GM12878 (cell line): ENCODE data around the gene CAPZB. TPM values are rescaled to one million over a fixed set of nuclear protein-coding genes. Genes with fewer than 3 reads are reported as not detected.

Source experiments
- ATAC-seq: fragments of 200-7000 bp; cut with Tn5 transposase; 3 replicates; pipeline ENCODE4 v1.9.1; 2020; ENCODE audit warnings: mild to moderate bottlenecking, moderate library complexity
- BruUV-seq: library from RNA; stranded (reverse); fragments of 400-500 nt; replicated peaks from 2 replicates; lab custom pipeline; 2021; lab: Mats Ljungman, UMichigan
- CTCF ChIA-PET: fragments of 300-600 bp; sonication (Branson Sonifier 250); formaldehyde crosslinking; extraction: SDS; loops from one replicate; lab custom pipeline; 2021; ENCODE audit warnings: inconsistent platforms; lab: Yijun Ruan, JAX
- POLR2A ChIA-PET: fragments of 350-600 bp; formaldehyde crosslinking; extraction: SDS; loops from one replicate; lab custom pipeline; 2021; ENCODE audit warnings: inconsistent platforms; lab: Charles Lee
- RAD21 ChIA-PET: fragments of 300-600 bp; sonication (Branson Sonifier 250); formaldehyde crosslinking; loops from one replicate; lab custom pipeline; 2023; ENCODE audit warnings: antibody characterized with exemption; ENCODE audit not compliant: unreplicated experiment; lab: Charles Lee
- SMC1A ChIA-PET: fragments of 300-600 bp; sonication (Branson Sonifier 250); formaldehyde crosslinking; loops from one replicate; lab custom pipeline; 2023; ENCODE audit not compliant: unreplicated experiment, uncharacterized antibody; lab: Charles Lee
- DNase-seq: peaks from one replicate; pipeline ENCODE4 v3.0.0-alpha.2; 2011; ENCODE audit warnings: low read depth, low spot score
- FAIRE-seq: peaks from 3 replicates; lab custom pipeline; 2011; peaks lifted over from hg19 to GRCh38; lab: Jason Lieb, UNC
- H2AFZ ChIP-seq: 2 replicates; pipeline ENCODE4 v1.6.0; 2011; ENCODE audit warnings: low read depth, low read length, control low read depth; ENCODE audit not compliant: control insufficient read depth
- H3K27ac ChIP-seq: 2 replicates; pipeline ENCODE4 v1.5.1; 2011; ENCODE audit warnings: control low read depth; ENCODE audit not compliant: control insufficient read depth, insufficient read depth
- H3K27me3 ChIP-seq, 2 experiments: replicated peaks in 1 of 2; 2 replicates each; pipeline versions ENCODE4 v1.6.0 to v1.6.1; 2011; ENCODE audit warnings: low read length in 1 of 2; ENCODE audit not compliant: control insufficient read depth in 2 of 2, insufficient read depth in 2 of 2
- H3K36me3 ChIP-seq, 2 experiments: 2 replicates each; pipeline ENCODE4 v1.5.1; 2011; ENCODE audit warnings: low read length in 1 of 2; ENCODE audit not compliant: control insufficient read depth in 2 of 2, insufficient read depth in 2 of 2
- H3K4me1 ChIP-seq: 2 replicates; pipeline ENCODE4 v1.6.1; 2011; ENCODE audit warnings: mild to moderate bottlenecking, low read length, moderate library complexity, mixed read lengths; ENCODE audit not compliant: control insufficient read depth, insufficient read depth
- H3K4me2 ChIP-seq: 2 replicates; pipeline ENCODE4 v1.6.0; 2011; ENCODE audit warnings: control low read depth; ENCODE audit not compliant: control insufficient read depth, insufficient read depth
- H3K4me3 ChIP-seq: fragments of 200-600 bp; sonication (generic); 2 replicates; pipeline ENCODE4 v1.5.1; 2016
- H3K79me2 ChIP-seq: 2 replicates; pipeline ENCODE4 v1.6.0; 2011; ENCODE audit warnings: low read length; ENCODE audit not compliant: control insufficient read depth, insufficient read depth
- H3K9ac ChIP-seq: 2 replicates; pipeline ENCODE4 v1.8.0; 2011; ENCODE audit warnings: low read length, control low read depth, mixed read lengths; ENCODE audit not compliant: control insufficient read depth, insufficient read depth
- H3K9me3 ChIP-seq: replicated peaks from 3 replicates; pipeline ENCODE4 v1.5.1; 2011; ENCODE audit warnings: mild to moderate bottlenecking, low read length; ENCODE audit not compliant: control insufficient read depth, insufficient read depth
- H4K20me1 ChIP-seq: 2 replicates; pipeline ENCODE4 v1.6.0; 2011; ENCODE audit not compliant: control insufficient read depth, insufficient read depth
- DPF2 ChIP-seq: fragments of 450-650 bp; IDR thresholded peaks from 2 replicates; pipeline ENCODE4 v1.6.1; 2017; ENCODE audit warnings: mild to moderate bottlenecking
- IKZF2 ChIP-seq, 2 experiments: fragments of 450-650 bp; IDR thresholded peaks; 2 replicates each; pipeline ENCODE4 v1.6.1; 2017; ENCODE audit warnings: mild to moderate bottlenecking in 2 of 2, moderate library complexity in 2 of 2
- JUNB ChIP-seq: IDR thresholded peaks from 2 replicates; pipeline ENCODE4 v1.6.1; 2016; ENCODE audit warnings: antibody characterized with exemption, mild to moderate bottlenecking
- MEF2B ChIP-seq: fragments of 450-650 bp; IDR thresholded peaks from 2 replicates; pipeline ENCODE4 v1.6.1; 2018; ENCODE audit warnings: mild to moderate bottlenecking, moderate library complexity; ENCODE audit not compliant: partially characterized antibody, poor library complexity, severe bottlenecking
- ZBTB4 ChIP-seq: fragments of 450-650 bp; formaldehyde crosslinking; IDR thresholded peaks from 2 replicates; pipeline ENCODE4 v1.4.0; 2022; ENCODE audit warnings: mild to moderate bottlenecking, moderate library complexity
- ZBTB40 ChIP-seq: fragments of 450-650 bp; IDR thresholded peaks from 2 replicates; pipeline ENCODE4 v1.6.1; 2016; ENCODE audit warnings: mild to moderate bottlenecking, moderate library complexity, borderline replicate concordance
- WGBS: methylation state at CpG from one replicate; pipeline ENCODE4 v1.1.6; 2016; ENCODE audit warnings: low lambda C conversion rate; ENCODE audit not compliant: insufficient replicate concordance, insufficient coverage; ENCODE audit errors: missing lambda C conversion rate; 5-methylcytosine and 5-hydroxymethylcytosine counted together
- in situ Hi-C: fragments of 300-500 bp; cut with MboI; formaldehyde crosslinking; loops from 9 replicates; pipeline ENCODE4 v1.14.3; 2018; ENCODE audit warnings: mixed read lengths
- intact Hi-C: fragments of 100-400 bp; cut with micrococcal nuclease; formaldehyde crosslinking; loops from one replicate; pipeline ENCODE4 v1.14.2; 2022; ENCODE audit not compliant: unreplicated experiment
- polyA plus RNA-seq, 11 experiments: library from polyadenylated mRNA; depleted of rRNA in 4 of 11; unstranded in 6 of 11; stranded (reverse) in 5 of 11; fragments of >200 nt; fragmentation: Nextera tagmentation in 4 of 11; fragmentation: Illumina TruSeq in 1 of 11; extraction: Ambion mirVana in 4 of 11; extraction: Trizol in 1 of 11; gene quantifications; 1 replicate in 1 of 11; 2 replicates in 10 of 11; pipeline versions ENCODE4 v1.2.1 to v1.2.3, GENCODE V29; 2011 to 2016; ENCODE audit warnings: inconsistent platforms in 2 of 11, missing spikeins in 2 of 11, low read depth in 1 of 11
- total RNA-seq, 4 experiments: library from RNA; depleted of rRNA in 3 of 4; stranded (reverse); fragments of >200 nt in 3 of 4; fragmentation: Illumina TruSeq in 1 of 4; extraction: Trizol in 1 of 4; gene quantifications; 2 replicates each; pipeline versions ENCODE4 v1.2.1 to v1.2.3, GENCODE V29; 2013 to 2021

The CAPZB gene
- total and polyA plus RNA-seq, 10 of the 15 experiments (the other 5 are each of a cell fraction or from before 2014, with no cell fraction given): 104 to 454 (median 213) TPM

GRCh38 chr1:19409477-19410341, 75.6 kb downstream of the CAPZB start:
- RAD21 ChIA-PET: no interaction called here
- WGBS: 98% methylated on average over 7 of the region's 7 CpGs
- ATAC-seq (no peak), FAIRE-seq (no peak), DNase-seq (no peak)
- SMC1A ChIA-PET: interaction anchor here (0.5 to 2.2 kb wide), 5 partner anchors 9 to 1439 kb away, joined by 3 to 7 read pairs (median 3); no protein-coding TSS in a partner anchor
- Histone ChIP-seq H3K27me3 (no peaks in the 10 kb centered on the region), H3K79me2 (peaks cover 41% of the 10 kb centered on the region), H3K4me2 (no peak overlapping the region), H3K27ac (no peak overlapping the region), H3K36me3 (peaks cover 11% of the 10 kb centered on the region in 2 experiments; a peak in 3 of 4 replicates), H3K4me1 (peaks cover 16% of the 10 kb centered on the region), H4K20me1 (peaks cover 14% of the 10 kb centered on the region), H3K4me3 (no peak overlapping the region), H3K9ac (no peak overlapping the region), H3K9me3 (no peaks in the 10 kb centered on the region), H2AFZ (no peak overlapping the region)
- CTCF ChIA-PET: interaction anchor here (0.7 to 1.0 kb wide), 3 partner anchors 21 to 173 kb away, joined by 3 read pairs; no protein-coding TSS in a partner anchor
- TF ChIP-seq IKZF2 (IDR thresholded peaks at IDR 0.05): no peak
- TF ChIP-seq JUNB: no peak
- intact Hi-C loops: no loop called here
- BruUV-seq: no TSS peak
- POLR2A ChIA-PET: interaction anchor here (0.8 kb wide), 1 partner anchor 59 kb away, joined by 3 read pairs; no protein-coding TSS in a partner anchor
- in situ Hi-C loops: no loop called here

- WGBS: 95% methylated on average over 8 of the region's 8 CpGs
- ATAC-seq: no peak
- no peak overlapping the region for H3K27ac ChIP-seq
- TF ChIP-seq MEF2B: no peak
- no peak for TF ChIP-seq DPF2
- TF ChIP-seq ZBTB40: no peak
- TF ChIP-seq JUNB: no peak
- no peak for TF ChIP-seq ZBTB4 (CRISPR knock-in tag)
Measured at GRCh38 chr1:19407494-19408096, 77.7 kb downstream of the CAPZB start.

More at GRCh38 chr1:19407494-19408096, 77.7 kb downstream of the CAPZB start:
- no peaks in the 10 kb centered on the region for H3K9me3 ChIP-seq
- no peak overlapping the region for H3K9ac ChIP-seq
- H3K79me2 ChIP-seq: peaks cover 39% of the 10 kb centered on the region
- DNase-seq (no peak), FAIRE-seq (no peak)
- CTCF ChIA-PET: interaction anchor here (2.0 kb wide), 1 partner anchor 15 kb away, joined by 4 read pairs; no protein-coding TSS in a partner anchor
- H3K4me1 ChIP-seq: peaks cover 13% of the 10 kb centered on the region
- no TSS peak for BruUV-seq
- SMC1A ChIA-PET: no interaction called here
- in situ Hi-C loops (no loop called here), intact Hi-C loops (no loop called here)
- peaks cover 10% of the 10 kb centered on the region for H4K20me1 ChIP-seq
- POLR2A ChIA-PET: no interaction called here
- no peak overlapping the region for H3K4me3 ChIP-seq
- H2AFZ ChIP-seq: no peak overlapping the region
- peaks cover 9 to 16% of the 10 kb centered on the region in 2 experiments for H3K36me3 ChIP-seq
- no peaks in the 10 kb centered on the region for H3K27me3 ChIP-seq
- H3K4me2 ChIP-seq: no peak overlapping the region
- RAD21 ChIA-PET: no interaction called here
